Measurements from ENCODE around the gene VSTM4.

GRCh38 chr10:49066944-49067730, 48.2 kb downstream of the VSTM4 start:
- no peak for TF ChIP-seq CTCF (IDR thresholded peaks at IDR 0.05)
- TF ChIP-seq POLR2AphosphoS5 (IDR thresholded peaks at IDR 0.05): no peak
